ENCODE data around the gene TMEM87A.

DNA sequence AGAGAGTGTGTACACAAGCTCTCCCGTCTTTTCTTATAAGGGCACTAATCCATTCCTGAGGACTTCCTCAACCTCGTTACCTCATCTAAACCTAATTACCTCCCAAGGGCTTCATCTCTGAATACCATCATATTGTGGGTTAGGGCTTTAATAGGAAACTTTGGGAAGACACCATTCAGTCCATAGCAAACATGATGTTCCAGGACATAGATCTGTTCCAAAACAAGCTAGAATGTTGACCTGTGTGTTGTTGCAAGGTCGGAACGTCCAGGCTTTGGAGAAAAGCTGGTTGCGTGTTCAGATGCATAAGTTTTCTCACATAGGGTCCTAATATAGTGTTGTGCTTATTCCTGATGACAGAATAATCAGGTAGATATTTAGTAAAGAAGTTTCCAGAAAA lies 9.7 kb upstream of the TMEM87A start:
- TF ChIP-seq CTCF (IDR thresholded peaks at IDR 0.05) (no peak), POLR2A (IDR thresholded peaks at IDR 0.05) (no peak)

Measured in body of pancreas (tissue), 4 donors.